ENCODE data around the gene RET. TPM values are rescaled to one million over a fixed set of nuclear protein-coding genes. Genes with fewer than 3 reads are reported as not detected.

The RET gene
- total RNA-seq, 4 donors from 2014 or later: 0.27 to 2.1 (median 0.88) TPM

- intact Hi-C loops (cut with DNase I): no loop called here
- H3K36me3 ChIP-seq: no peaks in the 10 kb centered on the region
- TF ChIP-seq CTCF (IDR thresholded peaks at IDR 0.05): no peak
- no peak for TF ChIP-seq POLR2A (IDR thresholded peaks at IDR 0.05)
- no peak for DNase-seq
- 69% methylated on average over 2 of the region's 2 CpGs for WGBS, 2 donors
- no peaks in the 10 kb centered on the region for H3K27me3 ChIP-seq
- H3K4me3 ChIP-seq (replicated peaks in 1 of 3): no peak overlapping the region
- H3K4me1 ChIP-seq: peaks cover 10 to 21% of the 10 kb centered on the region in 2 donors
- H3K27ac ChIP-seq: no peak overlapping the region
- H3K9me3 ChIP-seq: no peaks in the 10 kb centered on the region
Measured at GRCh38 chr10:43153901-43154300, 77.0 kb downstream of the RET start.

- WGBS, 2 donors: 91 to 96% methylated on average over 2 of the region's 2 CpGs
- no peak for TF ChIP-seq POLR2A (IDR thresholded peaks at IDR 0.05)
- TF ChIP-seq CTCF (IDR thresholded peaks at IDR 0.05): no peak
- H3K4me1 ChIP-seq: peaks cover 10 to 21% of the 10 kb centered on the region in 2 donors
Measured at GRCh38 chr10:43155221-43155620, 78.4 kb downstream of the RET start.

GRCh38 chr10:43155741-43156140, 78.9 kb downstream of the RET start:
- Histone ChIP-seq H3K27ac (no peak overlapping the region), H3K4me3 (replicated peaks in 1 of 3) (no peak overlapping the region), H3K9me3 (no peaks in the 10 kb centered on the region), H3K27me3 (no peaks in the 10 kb centered on the region), H3K4me1 (peaks cover 10 to 23% of the 10 kb centered on the region in 2 donors), H3K36me3 (no peaks in the 10 kb centered on the region)
- TF ChIP-seq POLR2A (IDR thresholded peaks at IDR 0.05): no peak
- TF ChIP-seq CTCF (IDR thresholded peaks at IDR 0.05): no peak
- WGBS, 2 donors: 89 to 91% methylated on average over 1 of the region's 1 CpG
- no peak for DNase-seq
- intact Hi-C loops (cut with DNase I): no loop called here

More at GRCh38 chr10:43155221-43155620, 78.4 kb downstream of the RET start:
- no peak for DNase-seq
- H3K27me3 ChIP-seq: no peaks in the 10 kb centered on the region
- H3K9me3 ChIP-seq: no peaks in the 10 kb centered on the region
- H3K36me3 ChIP-seq: no peaks in the 10 kb centered on the region
- intact Hi-C loops (cut with DNase I): no loop called here
- no peak overlapping the region for H3K4me3 ChIP-seq (replicated peaks in 1 of 3)
- H3K27ac ChIP-seq: no peak overlapping the region

GRCh38 chr10:43156590-43157341, 79.9 kb downstream of the RET start:
- no peak for TF ChIP-seq CTCF (IDR thresholded peaks at IDR 0.05)
- no peak for TF ChIP-seq POLR2A (IDR thresholded peaks at IDR 0.05)
- DNase-seq: no peak
- Histone ChIP-seq H3K4me1 (peaks cover 6 to 23% of the 10 kb centered on the region in 2 donors), H3K36me3 (no peaks in the 10 kb centered on the region), H3K27me3 (no peaks in the 10 kb centered on the region), H3K27ac (no peak overlapping the region), H3K9me3 (no peaks in the 10 kb centered on the region), H3K4me3 (replicated peaks in 1 of 3) (no peak overlapping the region)
- WGBS, 2 donors: 78 to 92% methylated on average over 9 of the region's 9 CpGs
- intact Hi-C loops (cut with DNase I): no loop called here

- Histone ChIP-seq H3K4me1 (peaks cover 6 to 23% of the 10 kb centered on the region in 2 donors), H3K27me3 (no peaks in the 10 kb centered on the region), H3K27ac (no peak overlapping the region), H3K4me3 (replicated peaks in 1 of 3) (no peak overlapping the region), H3K9me3 (no peaks in the 10 kb centered on the region), H3K36me3 (no peaks in the 10 kb centered on the region)
- intact Hi-C loops (cut with DNase I): no loop called here
- no peak for DNase-seq
- TF ChIP-seq POLR2A (IDR thresholded peaks at IDR 0.05): no peak
- TF ChIP-seq CTCF (IDR thresholded peaks at IDR 0.05): no peak
- WGBS, 2 donors: 94 to 96% methylated on average over 6 of the region's 6 CpGs
Measured at GRCh38 chr10:43158636-43159035, 81.8 kb downstream of the RET start.

Data from thyroid gland (tissue), 4 donors.